ENCODE results near the gene CHST14.

Gene CHST14

GRCh38 chr15:40429068-40429710 is 41.6 kb upstream of the CHST14 start:
- no peak overlapping the region for H3K4me3 ChIP-seq (ENCODE audit: low read depth, low read length)
- TF ChIP-seq CTCF (IDR thresholded peaks at IDR 0.05; ENCODE audit: control insufficient read depth, extremely low read depth, insufficient read depth), result no peak
- no peak for DNase-seq (ENCODE audit: low read depth)

GRCh38 chr15:40430271-40430805 is 40.4 kb upstream of the CHST14 start:
- no peak for DNase-seq (ENCODE audit: low read depth)
- TF ChIP-seq CTCF (IDR thresholded peaks at IDR 0.05; ENCODE audit: control insufficient read depth, extremely low read depth, insufficient read depth), result no peak
- H3K4me3 ChIP-seq (ENCODE audit: low read depth, low read length), result no peak overlapping the region

- H3K4me3 ChIP-seq (ENCODE audit: low read depth, low read length), result no peak overlapping the region
- DNase-seq (ENCODE audit: low read depth), result no peak
- TF ChIP-seq CTCF (IDR thresholded peaks at IDR 0.05; ENCODE audit: control insufficient read depth, extremely low read depth, insufficient read depth), result no peak
These were observed 35.6 kb upstream of the CHST14 start for GRCh38 chr15:40435023-40435709.

GRCh38 chr15:40435710-40436089 is 35.1 kb upstream of the CHST14 start:
- DNase-seq (ENCODE audit: low read depth), result no peak
- H3K4me3 ChIP-seq (ENCODE audit: low read depth, low read length), result no peak overlapping the region
- no peak for TF ChIP-seq CTCF (IDR thresholded peaks at IDR 0.05; ENCODE audit: control insufficient read depth, extremely low read depth, insufficient read depth)

GRCh38 chr15:40436116-40436891 is 34.5 kb upstream of the CHST14 start:
- DNase-seq (ENCODE audit: low read depth), result no peak
- peak overlapping the region; percentile 33 for H3K4me3 ChIP-seq (ENCODE audit: low read depth, low read length)
- TF ChIP-seq CTCF (IDR thresholded peaks at IDR 0.05; ENCODE audit: control insufficient read depth, extremely low read depth, insufficient read depth), result no peak

- no peak for DNase-seq (ENCODE audit: low read depth)
- H3K4me3 ChIP-seq (ENCODE audit: low read depth, low read length), result no peak overlapping the region
- TF ChIP-seq CTCF (IDR thresholded peaks at IDR 0.05; ENCODE audit: control insufficient read depth, extremely low read depth, insufficient read depth), result no peak
These were observed 33.7 kb upstream of the CHST14 start for GRCh38 chr15:40436892-40437751.
